ENCODE measurements around the gene FAM135A.
"Not testable (repeated sequence)": the region's sequence is repeated elsewhere in the genome, so short reads cannot be mapped to it uniquely, and the experiment has no call there.

DNA sequence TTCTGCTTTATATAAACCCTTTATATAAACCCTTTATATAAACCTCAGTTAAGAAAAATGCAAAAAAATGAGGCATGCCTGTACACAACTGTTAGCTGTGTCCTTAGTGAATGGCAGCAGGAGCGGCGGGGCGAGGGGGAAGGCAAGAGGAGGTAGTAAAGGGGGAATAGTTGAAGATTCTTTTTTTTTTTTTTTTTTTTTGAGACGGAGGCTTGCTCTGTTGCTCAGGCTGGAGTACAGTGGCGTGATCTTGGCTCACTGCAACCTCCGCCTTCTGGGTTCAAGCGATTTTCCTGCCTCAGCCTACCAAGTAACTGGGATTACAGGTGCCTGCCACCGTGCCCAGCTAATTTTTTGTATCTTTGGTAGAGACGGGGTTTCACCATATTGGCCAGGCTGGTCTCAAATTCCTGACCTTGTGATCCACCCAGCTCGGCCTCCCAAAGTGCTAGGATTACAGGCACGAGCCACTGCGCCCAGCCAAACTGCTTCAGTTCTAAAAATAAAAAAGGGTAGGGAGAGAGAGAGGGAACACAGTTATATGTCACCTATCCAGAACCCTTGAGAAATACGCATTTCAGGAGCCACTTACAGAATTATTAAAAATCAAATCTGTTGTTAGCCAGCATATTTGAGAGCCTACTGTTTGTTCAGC, 139.1 kb downstream of the FAM135A start:
- not testable (repeated sequence) for TF ChIP-seq POLR2AphosphoS5 (IDR thresholded peaks at IDR 0.05; ENCODE audit: borderline replicate concordance, low read depth, low read length); EZH2 (IDR thresholded peaks at IDR 0.05)

All from SK-N-MC (cell line).